GM12878 (cell line): Measurements from ENCODE around the gene WNT7A. TPM values are rescaled to one million over a fixed set of nuclear protein-coding genes. Genes with fewer than 3 reads are reported as not detected.

Experiments used
- ATAC-seq: fragments of 200-7000 bp; cut with Tn5 transposase; 3 replicates; pipeline ENCODE4 v1.9.1; 2020; ENCODE audit warnings: mild to moderate bottlenecking, moderate library complexity
- BruUV-seq: library from RNA; stranded (reverse); fragments of 400-500 nt; replicated peaks from 2 replicates; lab custom pipeline; 2021; lab: Mats Ljungman, UMichigan
- CTCF ChIA-PET: fragments of 300-600 bp; sonication (Branson Sonifier 250); formaldehyde crosslinking; extraction: SDS; loops from one replicate; lab custom pipeline; 2021; ENCODE audit warnings: inconsistent platforms; lab: Yijun Ruan, JAX
- POLR2A ChIA-PET: fragments of 350-600 bp; formaldehyde crosslinking; extraction: SDS; loops from one replicate; lab custom pipeline; 2021; ENCODE audit warnings: inconsistent platforms; lab: Charles Lee
- RAD21 ChIA-PET: fragments of 300-600 bp; sonication (Branson Sonifier 250); formaldehyde crosslinking; loops from one replicate; lab custom pipeline; 2023; ENCODE audit warnings: antibody characterized with exemption; ENCODE audit not compliant: unreplicated experiment; lab: Charles Lee
- SMC1A ChIA-PET: fragments of 300-600 bp; sonication (Branson Sonifier 250); formaldehyde crosslinking; loops from one replicate; lab custom pipeline; 2023; ENCODE audit not compliant: unreplicated experiment, uncharacterized antibody; lab: Charles Lee
- DNase-seq: peaks from one replicate; pipeline ENCODE4 v3.0.0-alpha.2; 2011; ENCODE audit warnings: low read depth, low spot score
- FAIRE-seq: peaks from 3 replicates; lab custom pipeline; 2011; peaks lifted over from hg19 to GRCh38; lab: Jason Lieb, UNC
- H2AFZ ChIP-seq: 2 replicates; pipeline ENCODE4 v1.6.0; 2011; ENCODE audit warnings: low read depth, low read length, control low read depth; ENCODE audit not compliant: control insufficient read depth
- H3K27ac ChIP-seq: 2 replicates; pipeline ENCODE4 v1.5.1; 2011; ENCODE audit warnings: control low read depth; ENCODE audit not compliant: control insufficient read depth, insufficient read depth
- H3K27me3 ChIP-seq, 2 experiments: replicated peaks in 1 of 2; 2 replicates each; pipeline versions ENCODE4 v1.6.0 to v1.6.1; 2011; ENCODE audit warnings: low read length in 1 of 2; ENCODE audit not compliant: control insufficient read depth in 2 of 2, insufficient read depth in 2 of 2
- H3K36me3 ChIP-seq, 2 experiments: 2 replicates each; pipeline ENCODE4 v1.5.1; 2011; ENCODE audit warnings: low read length in 1 of 2; ENCODE audit not compliant: control insufficient read depth in 2 of 2, insufficient read depth in 2 of 2
- H3K4me1 ChIP-seq: 2 replicates; pipeline ENCODE4 v1.6.1; 2011; ENCODE audit warnings: mild to moderate bottlenecking, low read length, moderate library complexity, mixed read lengths; ENCODE audit not compliant: control insufficient read depth, insufficient read depth
- H3K4me2 ChIP-seq: 2 replicates; pipeline ENCODE4 v1.6.0; 2011; ENCODE audit warnings: control low read depth; ENCODE audit not compliant: control insufficient read depth, insufficient read depth
- H3K4me3 ChIP-seq: fragments of 200-600 bp; sonication (generic); 2 replicates; pipeline ENCODE4 v1.5.1; 2016
- H3K79me2 ChIP-seq: 2 replicates; pipeline ENCODE4 v1.6.0; 2011; ENCODE audit warnings: low read length; ENCODE audit not compliant: control insufficient read depth, insufficient read depth
- H3K9ac ChIP-seq: 2 replicates; pipeline ENCODE4 v1.8.0; 2011; ENCODE audit warnings: low read length, control low read depth, mixed read lengths; ENCODE audit not compliant: control insufficient read depth, insufficient read depth
- H3K9me3 ChIP-seq: replicated peaks from 3 replicates; pipeline ENCODE4 v1.5.1; 2011; ENCODE audit warnings: mild to moderate bottlenecking, low read length; ENCODE audit not compliant: control insufficient read depth, insufficient read depth
- H4K20me1 ChIP-seq: 2 replicates; pipeline ENCODE4 v1.6.0; 2011; ENCODE audit not compliant: control insufficient read depth, insufficient read depth
- CBFB ChIP-seq: IDR thresholded peaks from 2 replicates; pipeline ENCODE4 v1.6.1; 2016; ENCODE audit warnings: antibody characterized with exemption, low read depth
- CBX5 ChIP-seq: sonication (generic); IDR thresholded peaks from 2 replicates; pipeline ENCODE4 v1.6.1; 2016; ENCODE audit warnings: low read depth, moderate library complexity, mild to moderate bottlenecking, inconsistent platforms
- CHD4 ChIP-seq: fragments of 200-600 bp; sonication (generic); IDR thresholded peaks from 2 replicates; pipeline ENCODE4 v1.6.1; 2016; ENCODE audit warnings: mild to moderate bottlenecking
- EED ChIP-seq: sonication (generic); IDR thresholded peaks from 2 replicates; pipeline ENCODE4 v1.6.1; 2016; ENCODE audit warnings: antibody characterized with exemption, low read depth
- ESRRA ChIP-seq: IDR thresholded peaks from 2 replicates; pipeline ENCODE4 v1.6.1; 2012; ENCODE audit warnings: mild to moderate bottlenecking, low read length, improper control_type of control experiment
- HDGF ChIP-seq: fragments of 450-650 bp; IDR thresholded peaks from 2 replicates; pipeline ENCODE4 v1.6.1; 2016; ENCODE audit warnings: antibody characterized with exemption
- IKZF2 ChIP-seq, 2 experiments: fragments of 450-650 bp; IDR thresholded peaks; 2 replicates each; pipeline ENCODE4 v1.6.1; 2017; ENCODE audit warnings: mild to moderate bottlenecking in 2 of 2, moderate library complexity in 2 of 2
- JUNB ChIP-seq: IDR thresholded peaks from 2 replicates; pipeline ENCODE4 v1.6.1; 2016; ENCODE audit warnings: antibody characterized with exemption, mild to moderate bottlenecking
- PML ChIP-seq: IDR thresholded peaks from 2 replicates; pipeline ENCODE4 v1.6.1; 2012; ENCODE audit warnings: low read length, inconsistent platforms
- POU2F2 ChIP-seq: IDR thresholded peaks from 3 replicates; pipeline ENCODE4 v1.6.1; 2011; ENCODE audit warnings: low read depth, mild to moderate bottlenecking, low read length, borderline replicate concordance
- SREBF1 ChIP-seq: IDR thresholded peaks from 2 replicates; pipeline ENCODE4 v1.6.1; 2012; ENCODE audit warnings: mild to moderate bottlenecking, low read length
- ZNF207 ChIP-seq: fragments of 450-650 bp; IDR thresholded peaks from 2 replicates; pipeline ENCODE4 v1.6.1; 2014; ENCODE audit warnings: antibody characterized with exemption, mild to moderate bottlenecking, borderline replicate concordance
- ZNF384 ChIP-seq: IDR thresholded peaks from 2 replicates; pipeline ENCODE4 v1.6.1; 2012; ENCODE audit warnings: low read depth, mild to moderate bottlenecking, low read length, improper control_type of control experiment, borderline replicate concordance
- ZSCAN29 ChIP-seq: fragments of 450-650 bp; IDR thresholded peaks from 2 replicates; pipeline ENCODE4 v1.6.1; 2017; ENCODE audit warnings: mild to moderate bottlenecking, moderate library complexity
- WGBS: methylation state at CpG from one replicate; pipeline ENCODE4 v1.1.6; 2016; ENCODE audit warnings: low lambda C conversion rate; ENCODE audit not compliant: insufficient replicate concordance, insufficient coverage; ENCODE audit errors: missing lambda C conversion rate; 5-methylcytosine and 5-hydroxymethylcytosine counted together
- in situ Hi-C: fragments of 300-500 bp; cut with MboI; formaldehyde crosslinking; loops from 9 replicates; pipeline ENCODE4 v1.14.3; 2018; ENCODE audit warnings: mixed read lengths
- intact Hi-C: fragments of 100-400 bp; cut with micrococcal nuclease; formaldehyde crosslinking; loops from one replicate; pipeline ENCODE4 v1.14.2; 2022; ENCODE audit not compliant: unreplicated experiment
- polyA plus RNA-seq, 11 experiments: library from polyadenylated mRNA; depleted of rRNA in 4 of 11; unstranded in 6 of 11; stranded (reverse) in 5 of 11; fragments of >200 nt; fragmentation: Nextera tagmentation in 4 of 11; fragmentation: Illumina TruSeq in 1 of 11; extraction: Ambion mirVana in 4 of 11; extraction: Trizol in 1 of 11; gene quantifications; 1 replicate in 1 of 11; 2 replicates in 10 of 11; pipeline versions ENCODE4 v1.2.1 to v1.2.3, GENCODE V29; 2011 to 2016; ENCODE audit warnings: inconsistent platforms in 2 of 11, missing spikeins in 2 of 11, low read depth in 1 of 11
- total RNA-seq, 4 experiments: library from RNA; depleted of rRNA in 3 of 4; stranded (reverse); fragments of >200 nt in 3 of 4; fragmentation: Illumina TruSeq in 1 of 4; extraction: Trizol in 1 of 4; gene quantifications; 2 replicates each; pipeline versions ENCODE4 v1.2.1 to v1.2.3, GENCODE V29; 2013 to 2021
- TF ChIP-seq, protein P1 (sequence below): fragments of 450-650 bp; IDR thresholded peaks from 2 replicates; pipeline ENCODE4 v1.6.1; 2014; ENCODE audit warnings: mild to moderate bottlenecking

WNT7A gene
- total and polyA plus RNA-seq, 10 of the 15 experiments (the other 5 are each of a cell fraction or from before 2014, with no cell fraction given), result 0.08 TPM; not detected in 9

DNA sequence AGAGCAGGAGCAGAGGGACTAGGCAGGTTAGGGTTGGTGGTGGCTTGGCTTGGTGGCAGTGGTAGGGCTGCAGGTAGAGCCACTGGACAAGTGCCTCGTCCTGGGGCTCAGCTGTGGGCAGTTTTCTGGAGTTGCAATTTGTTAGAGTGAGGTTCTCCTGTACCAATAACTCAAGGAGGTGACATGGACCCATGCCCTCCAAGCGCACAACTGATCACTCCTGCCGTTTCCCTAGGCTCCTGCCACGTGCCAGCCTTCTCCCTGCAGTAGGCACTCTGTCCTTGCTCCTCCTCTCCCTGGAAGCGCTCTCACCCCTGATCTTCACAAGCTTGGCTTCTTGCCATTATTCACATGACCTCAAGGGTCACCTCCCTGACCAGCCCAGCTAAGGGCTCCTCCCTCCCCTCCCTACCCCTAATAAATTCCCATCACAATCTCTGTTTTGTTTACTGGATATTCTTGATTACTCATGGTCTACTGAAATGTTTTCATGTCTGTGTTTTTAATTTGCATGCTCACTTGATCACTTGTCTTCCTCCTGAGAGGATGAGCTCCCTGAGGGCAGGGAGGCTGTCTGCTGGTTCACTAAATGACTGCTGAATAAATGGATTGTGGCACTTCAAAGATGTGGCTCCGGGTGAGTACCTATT lies 3.3 kb downstream of the WNT7A start (continued):
- no peak for TF ChIP-seq CBX5
- TF ChIP-seq, all 136 proteins: peak for 0

- Histone ChIP-seq H2AFZ (no peak overlapping the region), H3K27ac (no peak overlapping the region), H3K4me2 (no peak overlapping the region), H3K9me3 (no peaks in the 10 kb centered on the region), H3K9ac (no peak overlapping the region), H3K36me3 (no peaks in the 10 kb centered on the region), H3K79me2 (no peaks in the 10 kb centered on the region), H3K4me1 (no peaks in the 10 kb centered on the region), H4K20me1 (no peaks in the 10 kb centered on the region), H3K27me3 (peaks cover 0 to 5% of the 10 kb centered on the region in 2 experiments; a peak in 2 of 4 replicates), H3K4me3 (no peak overlapping the region)
- intact Hi-C loops, result no loop called here
- in situ Hi-C loops, result no loop called here
- ChIA-PET POLR2A (no interaction called here), SMC1A (no interaction called here), CTCF (no interaction called here), RAD21 (no interaction called here)
- BruUV-seq, result no TSS peak
- TF ChIP-seq ZSCAN29 (no peak), ZNF384 (no peak), IKZF2 (IDR thresholded peaks at IDR 0.05) (no peak)
- DNase-seq (no peak), ATAC-seq (no peak), FAIRE-seq (no peak)
- WGBS, result 70% methylated on average over 15 of the region's 16 CpGs
Observed at GRCh38 chr3:13874891-13875290, 5.0 kb downstream of the WNT7A start.

- in situ Hi-C loops (no loop called here), intact Hi-C loops (no loop called here)
- H4K20me1 ChIP-seq, result no peaks in the 10 kb centered on the region
- H3K4me1 ChIP-seq, result no peaks in the 10 kb centered on the region
- DNase-seq (no peak), FAIRE-seq (no peak), ATAC-seq (no peak)
- no TSS peak for BruUV-seq
- no peaks in the 10 kb centered on the region for H3K36me3 ChIP-seq
- H3K27me3 ChIP-seq, result no peaks in the 10 kb centered on the region; a peak in 2 of 4 replicates
- RAD21 ChIA-PET, result no interaction called here
- SMC1A ChIA-PET, result interaction anchor here (1.1 kb wide), 1 partner anchor 11 kb away, joined by 4 read pairs; no protein-coding TSS in a partner anchor
- CTCF ChIA-PET, result no interaction called here
- 30% methylated on average over 3 of the region's 3 CpGs for WGBS
- POLR2A ChIA-PET, result no interaction called here
- H3K79me2 ChIP-seq, result no peaks in the 10 kb centered on the region
- no peak overlapping the region for H3K27ac ChIP-seq
- H3K9ac ChIP-seq, result no peak overlapping the region
- no peaks in the 10 kb centered on the region for H3K9me3 ChIP-seq
- no peak overlapping the region for H3K4me3 ChIP-seq
- no peak overlapping the region for H3K4me2 ChIP-seq
- no peak overlapping the region for H2AFZ ChIP-seq
- TF ChIP-seq CBFB (no peak), ZNF207 (no peak), ESRRA (no peak), JUNB (no peak), CHD4 (no peak), POU2F2 (no peak), HDGF (no peak), EED (no peak), PML (no peak), SREBF1 (no peak)
- TF ChIP-seq, protein P1, sequence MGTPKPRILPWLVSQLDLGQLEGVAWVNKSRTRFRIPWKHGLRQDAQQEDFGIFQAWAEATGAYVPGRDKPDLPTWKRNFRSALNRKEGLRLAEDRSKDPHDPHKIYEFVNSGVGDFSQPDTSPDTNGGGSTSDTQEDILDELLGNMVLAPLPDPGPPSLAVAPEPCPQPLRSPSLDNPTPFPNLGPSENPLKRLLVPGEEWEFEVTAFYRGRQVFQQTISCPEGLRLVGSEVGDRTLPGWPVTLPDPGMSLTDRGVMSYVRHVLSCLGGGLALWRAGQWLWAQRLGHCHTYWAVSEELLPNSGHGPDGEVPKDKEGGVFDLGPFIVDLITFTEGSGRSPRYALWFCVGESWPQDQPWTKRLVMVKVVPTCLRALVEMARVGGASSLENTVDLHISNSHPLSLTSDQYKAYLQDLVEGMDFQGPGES, result no peak
Observed at GRCh38 chr3:13873818-13874217, 6.1 kb downstream of the WNT7A start.
